NB4 (cell line): ENCODE measurements around the gene CCDC127.

Experiments
- CTCF ChIP-seq: IDR thresholded peaks from one replicate; pipeline ENCODE4 v1.5.1; 2012; ENCODE audit warnings: low read depth, low read length
- MAX ChIP-seq: IDR thresholded peaks from 2 replicates; pipeline ENCODE4 v1.6.1; 2011; ENCODE audit warnings: low read depth, low read length
- MYC ChIP-seq: IDR thresholded peaks from 2 replicates; pipeline ENCODE4 v1.6.1; 2011; ENCODE audit warnings: low read depth, low read length

- TF ChIP-seq CTCF (no peak), MAX (no peak), MYC (no peak)
These were observed 23.2 kb downstream of the CCDC127 start for GRCh38 chr5:194603-195209.
